ENCODE results near the gene ZFP28. TPM values are rescaled to one million over a fixed set of nuclear protein-coding genes. Genes with fewer than 3 reads are reported as not detected.

The ZFP28 gene
- total RNA-seq, 1 experiment from 2014 or later = 4.6 TPM

- DNase-seq (ENCODE audit: low spot score) = no peak
- peaks cover 7% of the 10 kb centered on the region for H3K27me3 Mint-ChIP-seq (ENCODE audit: low read depth)
- no peak overlapping the region for H3K4me3 Mint-ChIP-seq
- no peak for ATAC-seq
- no peak overlapping the region for H3K27ac Mint-ChIP-seq
- peaks cover 75% of the 10 kb centered on the region for H3K9me3 Mint-ChIP-seq
- peaks cover 66% of the 10 kb centered on the region for H3K36me3 Mint-ChIP-seq
- ChIA-PET CTCF (no interaction called here), POLR2A (no interaction called here)
- TF ChIP-seq PREB (CRISPR knock-in tag; IDR thresholded peaks at IDR 0.05; ENCODE audit: borderline replicate concordance) (no peak), ZMAT4 (CRISPR knock-in tag; IDR thresholded peaks at IDR 0.05) (no peak), ZNF671 (CRISPR knock-in tag; IDR thresholded peaks at IDR 0.05) (no peak), ZNF281 (CRISPR knock-in tag; IDR thresholded peaks at IDR 0.05) (no peak), ZBTB21 (CRISPR knock-in tag; IDR thresholded peaks at IDR 0.05; ENCODE audit: borderline replicate concordance) (no peak), KAT7 (CRISPR knock-in tag; IDR thresholded peaks at IDR 0.05; ENCODE audit: borderline replicate concordance) (no peak), PRRX2 (CRISPR knock-in tag; IDR thresholded peaks at IDR 0.05) (no peak), FOXJ3 (CRISPR knock-in tag; IDR thresholded peaks at IDR 0.05; ENCODE audit: borderline replicate concordance) (no peak), SMAD4 (CRISPR knock-in tag; IDR thresholded peaks at IDR 0.05) (no peak), E2F1 (CRISPR knock-in tag; IDR thresholded peaks at IDR 0.05) (no peak), E2F4 (CRISPR knock-in tag; IDR thresholded peaks at IDR 0.05; ENCODE audit: borderline replicate concordance, low read depth) (no peak), ZNF423 (CRISPR knock-in tag; IDR thresholded peaks at IDR 0.05) (no peak), USF2 (CRISPR knock-in tag; IDR thresholded peaks at IDR 0.05) (no peak), ATF2 (CRISPR knock-in tag; IDR thresholded peaks at IDR 0.05; ENCODE audit: borderline replicate concordance, low read depth) (no peak), JUN (CRISPR knock-in tag; IDR thresholded peaks at IDR 0.05) (no peak), ZNF396 (CRISPR knock-in tag; IDR thresholded peaks at IDR 0.05; ENCODE audit: borderline replicate concordance) (no peak), TEAD4 (CRISPR knock-in tag; IDR thresholded peaks at IDR 0.05) (no peak), JAZF1 (CRISPR knock-in tag; IDR thresholded peaks at IDR 0.05) (no peak), CREB1 (CRISPR knock-in tag; IDR thresholded peaks at IDR 0.05) (no peak), ZSCAN18 (CRISPR knock-in tag; IDR thresholded peaks at IDR 0.05) (no peak)
- H3K4me1 Mint-ChIP-seq = no peaks in the 10 kb centered on the region
Observed at GRCh38 chr19:56554272-56554869, 15.6 kb downstream of the ZFP28 start.
